ENCODE data around the gene FUT1. TPM values are rescaled to one million over a fixed set of nuclear protein-coding genes. Genes with fewer than 3 reads are reported as not detected.
"Not testable (repeated sequence)": the region's sequence is repeated elsewhere in the genome, so short reads cannot be mapped to it uniquely, and the experiment has no call there.

Gene FUT1
- total RNA-seq, 1 donor: under 0.01 TPM

GRCh38 chr19:48719263-48720171, 32.9 kb downstream of the FUT1 start, which contains the start of gene MAMSTR:
Gene MAMSTR (minus strand): TSS chr19:48719725. CDS start chr19:48719031, 694 bp downstream.
- DNase-seq (ENCODE audit: low read depth): no peak
- TF ChIP-seq CTCF (IDR thresholded peaks at IDR 0.05; ENCODE audit: insufficient read depth, low read depth, low read length): no peak
- H3K4me3 ChIP-seq (ENCODE audit: low read depth, low read length): peak within 1 kb of the TSS; percentile 77

- H3K4me3 ChIP-seq (ENCODE audit: low read depth, low read length): no peak overlapping the region
- no peak for TF ChIP-seq CTCF (IDR thresholded peaks at IDR 0.05; ENCODE audit: insufficient read depth, low read depth, low read length)
- DNase-seq (ENCODE audit: low read depth): no peak
Measured at GRCh38 chr19:48718711-48719231, 33.7 kb downstream of the FUT1 start.

- H3K4me3 ChIP-seq (ENCODE audit: low read depth, low read length); DNase-seq (ENCODE audit: low read depth): not testable (repeated sequence)
Measured at GRCh38 chr19:48718106-48718505, 34.3 kb downstream of the FUT1 start.

- TF ChIP-seq CTCF (IDR thresholded peaks at IDR 0.05; ENCODE audit: insufficient read depth, low read depth, low read length): no peak
- DNase-seq (ENCODE audit: low read depth): peak; percentile 44
- H3K4me3 ChIP-seq (ENCODE audit: low read depth, low read length): peak overlapping the region; percentile 41
Measured at GRCh38 chr19:48716562-48717291, 35.7 kb downstream of the FUT1 start.

- DNase-seq (ENCODE audit: low read depth): peak; percentile 70
- TF ChIP-seq CTCF (IDR thresholded peaks at IDR 0.05; ENCODE audit: insufficient read depth, low read depth, low read length): no peak
- peak overlapping the region; percentile 67 for H3K4me3 ChIP-seq (ENCODE audit: low read depth, low read length)
Measured at GRCh38 chr19:48715681-48716171, 36.7 kb downstream of the FUT1 start.

GRCh38 chr19:48714759-48715675, 37.4 kb downstream of the FUT1 start:
- TF ChIP-seq CTCF (IDR thresholded peaks at IDR 0.05; ENCODE audit: insufficient read depth, low read depth, low read length): no peak
- peak overlapping the region; percentile 67 for H3K4me3 ChIP-seq (ENCODE audit: low read depth, low read length)
- no peak for DNase-seq (ENCODE audit: low read depth)

Measured in fibroblast of villous mesenchyme (primary cell).